ENCODE results near the gene OXSR1. TPM values are rescaled to one million over a fixed set of nuclear protein-coding genes. Genes with fewer than 3 reads are reported as not detected.

Gene OXSR1
- total RNA-seq, 1 experiment from 2014 or later: 33.2 TPM

GRCh38 chr3:38126121-38126892 is 39.0 kb upstream of the OXSR1 start:
- TF ChIP-seq SIN3A (IDR thresholded peaks at IDR 0.05; ENCODE audit: borderline replicate concordance, insufficient read depth, low read depth, low read length) (no peak), TCF7L2 (IDR thresholded peaks at IDR 0.05; ENCODE audit: low read depth, low read length) (no peak), REST (IDR thresholded peaks at IDR 0.05; ENCODE audit: insufficient read depth in 1 of 2, low read depth in 2 of 2, low read length in 1 of 2) (no peak), POLR2AphosphoS5 (IDR thresholded peaks at IDR 0.05; ENCODE audit: low read depth, low read length) (no peak), CTCF (IDR thresholded peaks at IDR 0.05) (no peak)
- intact Hi-C loops (cut with micrococcal nuclease; ENCODE audit: unreplicated experiment) (no loop called here), in situ Hi-C loops (cut with HindIII; ENCODE audit: low pct_unique_long_range_greater_than_20kb, low sequenced_read_pairs) (no loop called here)
- ChIA-PET POLR2A (no interaction called here), CTCF (no interaction called here)
- Histone ChIP-seq H3K4me1 (ENCODE audit: control insufficient read depth, insufficient read depth, low read length) (no peaks in the 10 kb centered on the region), H3K9me3 (ENCODE audit: control insufficient read depth, insufficient read depth, low read depth, low read length) (no peaks in the 10 kb centered on the region), H3K36me3 (ENCODE audit: control insufficient read depth, insufficient read depth, low read length) (peaks cover 2% of the 10 kb centered on the region), H3K4me3 (ENCODE audit: low read depth in 2 of 2, low read length in 2 of 2) (no peak overlapping the region), H3K27ac (ENCODE audit: low read length) (no peak overlapping the region), H3K27me3 (ENCODE audit: control insufficient read depth, insufficient read depth, low read length) (no peaks in the 10 kb centered on the region)
- DNase-seq (ENCODE audit: low read depth, low spot score) (no peak), ATAC-seq (no peak)
- BruUV-seq (replicated peaks): no TSS peak

GRCh38 chr3:38127611-38128302 is 37.6 kb upstream of the OXSR1 start:
- Histone ChIP-seq H3K27me3 (ENCODE audit: control insufficient read depth, insufficient read depth, low read length) (no peaks in the 10 kb centered on the region), H3K36me3 (ENCODE audit: control insufficient read depth, insufficient read depth, low read length) (peaks cover 2% of the 10 kb centered on the region), H3K27ac (ENCODE audit: low read length) (no peak overlapping the region), H3K9me3 (ENCODE audit: control insufficient read depth, insufficient read depth, low read depth, low read length) (no peaks in the 10 kb centered on the region), H3K4me3 (ENCODE audit: low read depth in 2 of 2, low read length in 2 of 2) (no peak overlapping the region), H3K4me1 (ENCODE audit: control insufficient read depth, insufficient read depth, low read length) (no peaks in the 10 kb centered on the region)
- in situ Hi-C loops (cut with HindIII; ENCODE audit: low pct_unique_long_range_greater_than_20kb, low sequenced_read_pairs) (no loop called here), intact Hi-C loops (cut with micrococcal nuclease; ENCODE audit: unreplicated experiment) (no loop called here)
- POLR2A ChIA-PET: interaction anchor here (0.8 kb wide), 1 partner anchor 11 kb away, joined by 4 read pairs; no protein-coding TSS in a partner anchor
- DNase-seq (ENCODE audit: low read depth, low spot score) (no peak), ATAC-seq (0 out of 2 replicates have a peak, but pooled peaks have one; percentile 34)
- TF ChIP-seq CTCF (IDR thresholded peaks at IDR 0.05) (no peak), POLR2AphosphoS5 (IDR thresholded peaks at IDR 0.05; ENCODE audit: low read depth, low read length) (no peak), TCF7L2 (IDR thresholded peaks at IDR 0.05; ENCODE audit: low read depth, low read length) (no peak), SIN3A (IDR thresholded peaks at IDR 0.05; ENCODE audit: borderline replicate concordance, insufficient read depth, low read depth, low read length) (no peak), REST (IDR thresholded peaks at IDR 0.05; ENCODE audit: insufficient read depth in 1 of 2, low read depth in 2 of 2, low read length in 1 of 2) (no peak)
- CTCF ChIA-PET: no interaction called here
- no TSS peak for BruUV-seq (replicated peaks)

Measured in Panc1 (cell line).